Epithelial cell of esophagus (primary cell): ENCODE results near the gene MAFB.

Experiments
- DNase-seq: peaks from one replicate; pipeline ENCODE4 v3.0.0; 2010; ENCODE audit warnings: low read depth
- H3K4me3 ChIP-seq: 2 replicates; pipeline ENCODE4 v1.5.1; 2011; ENCODE audit warnings: mild to moderate bottlenecking, low read length, control low read depth
- TF ChIP-seq, protein P1 (sequence below): IDR thresholded peaks from 2 replicates; pipeline ENCODE4 v1.5.1; 2011; ENCODE audit warnings: low read depth, mild to moderate bottlenecking, low read length, control low read depth, inconsistent platforms; ENCODE audit not compliant: insufficient read depth; ENCODE audit errors: missing control alignments

MAFB gene

DNA sequence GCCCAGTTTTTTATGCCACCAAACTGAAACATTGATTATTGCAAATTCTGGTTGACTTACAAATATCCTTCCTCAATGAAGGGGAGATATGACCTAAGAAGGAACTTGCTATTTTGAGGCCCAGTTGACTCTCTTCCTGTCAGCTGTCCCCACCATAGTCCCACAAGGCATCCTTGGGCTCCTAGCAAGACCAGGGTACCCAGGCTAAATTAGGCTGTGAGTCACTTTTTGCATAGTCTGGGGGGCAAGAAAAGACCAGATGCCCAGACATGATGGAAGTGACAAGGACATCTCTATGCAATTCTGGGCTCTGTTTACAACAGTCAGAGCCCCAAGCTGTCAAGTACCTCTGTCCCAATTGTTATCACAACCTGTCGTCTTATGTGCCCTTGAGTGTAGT, 31.8 kb upstream of the MAFB start:
- DNase-seq = no peak
- H3K4me3 ChIP-seq = no peak overlapping the region
- TF ChIP-seq, protein P1, sequence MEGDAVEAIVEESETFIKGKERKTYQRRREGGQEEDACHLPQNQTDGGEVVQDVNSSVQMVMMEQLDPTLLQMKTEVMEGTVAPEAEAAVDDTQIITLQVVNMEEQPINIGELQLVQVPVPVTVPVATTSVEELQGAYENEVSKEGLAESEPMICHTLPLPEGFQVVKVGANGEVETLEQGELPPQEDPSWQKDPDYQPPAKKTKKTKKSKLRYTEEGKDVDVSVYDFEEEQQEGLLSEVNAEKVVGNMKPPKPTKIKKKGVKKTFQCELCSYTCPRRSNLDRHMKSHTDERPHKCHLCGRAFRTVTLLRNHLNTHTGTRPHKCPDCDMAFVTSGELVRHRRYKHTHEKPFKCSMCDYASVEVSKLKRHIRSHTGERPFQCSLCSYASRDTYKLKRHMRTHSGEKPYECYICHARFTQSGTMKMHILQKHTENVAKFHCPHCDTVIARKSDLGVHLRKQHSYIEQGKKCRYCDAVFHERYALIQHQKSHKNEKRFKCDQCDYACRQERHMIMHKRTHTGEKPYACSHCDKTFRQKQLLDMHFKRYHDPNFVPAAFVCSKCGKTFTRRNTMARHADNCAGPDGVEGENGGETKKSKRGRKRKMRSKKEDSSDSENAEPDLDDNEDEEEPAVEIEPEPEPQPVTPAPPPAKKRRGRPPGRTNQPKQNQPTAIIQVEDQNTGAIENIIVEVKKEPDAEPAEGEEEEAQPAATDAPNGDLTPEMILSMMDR = no peak

DNA sequence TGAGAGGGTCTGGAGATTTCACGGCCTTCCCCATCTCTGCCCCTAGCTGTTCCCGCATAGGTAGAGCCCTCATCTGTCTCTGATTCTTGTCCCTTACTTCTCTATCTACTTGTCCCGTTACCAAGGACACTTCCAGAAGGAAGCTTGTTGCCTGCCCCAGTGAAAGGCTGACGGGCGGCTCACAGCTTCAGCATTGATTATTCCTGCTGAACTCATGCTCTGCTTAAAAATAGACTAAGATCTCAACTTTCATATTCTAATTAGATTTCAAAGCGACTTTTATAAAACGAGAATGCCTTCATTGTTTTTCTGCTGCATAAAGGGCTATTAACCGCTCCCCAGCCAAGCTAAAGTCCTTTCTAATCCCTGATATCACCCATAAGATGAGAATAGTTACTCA, 31.1 kb upstream of the MAFB start:
- TF ChIP-seq, protein P1 = no peak

DNA sequence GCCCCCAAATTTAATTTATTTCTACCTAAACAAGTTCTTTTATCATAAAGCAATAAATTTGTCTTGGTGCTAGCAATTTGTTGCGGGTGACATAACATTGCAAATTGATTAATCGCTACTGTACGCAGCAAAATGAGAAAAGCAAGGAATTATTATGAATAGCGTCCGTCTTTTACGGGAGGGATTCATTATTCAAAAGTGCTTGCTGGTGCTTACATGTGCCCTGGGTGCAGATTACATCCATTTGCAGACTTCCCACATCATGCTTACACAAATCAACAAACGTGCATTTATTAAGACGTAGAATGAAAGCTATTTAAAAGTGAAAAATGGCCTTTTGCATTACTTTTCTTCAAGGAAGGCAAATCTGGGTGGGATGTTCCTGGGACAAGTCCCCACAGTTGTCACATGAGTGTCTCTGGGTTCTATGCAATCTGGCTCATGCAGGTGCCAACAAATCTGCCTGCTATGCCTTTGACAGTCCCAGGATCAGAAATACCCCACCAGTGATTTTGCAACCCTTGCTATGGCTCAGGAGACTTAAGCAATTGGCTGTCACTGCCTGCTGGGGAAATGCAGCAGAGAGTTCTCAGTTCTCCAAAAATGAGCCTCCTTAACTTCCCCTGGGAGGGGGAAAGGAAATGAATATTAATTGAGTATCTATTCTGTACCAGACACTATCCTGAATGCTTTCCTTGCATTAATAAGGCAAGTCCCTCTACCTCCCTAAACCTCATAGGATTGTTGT, 30.1 kb upstream of the MAFB start:
- TF ChIP-seq, protein P1 = no peak
- DNase-seq = no peak
- no peak overlapping the region for H3K4me3 ChIP-seq

More for the DNA sequence above, 31.1 kb upstream of the MAFB start:
- DNase-seq = no peak
- H3K4me3 ChIP-seq = no peak overlapping the region

DNA sequence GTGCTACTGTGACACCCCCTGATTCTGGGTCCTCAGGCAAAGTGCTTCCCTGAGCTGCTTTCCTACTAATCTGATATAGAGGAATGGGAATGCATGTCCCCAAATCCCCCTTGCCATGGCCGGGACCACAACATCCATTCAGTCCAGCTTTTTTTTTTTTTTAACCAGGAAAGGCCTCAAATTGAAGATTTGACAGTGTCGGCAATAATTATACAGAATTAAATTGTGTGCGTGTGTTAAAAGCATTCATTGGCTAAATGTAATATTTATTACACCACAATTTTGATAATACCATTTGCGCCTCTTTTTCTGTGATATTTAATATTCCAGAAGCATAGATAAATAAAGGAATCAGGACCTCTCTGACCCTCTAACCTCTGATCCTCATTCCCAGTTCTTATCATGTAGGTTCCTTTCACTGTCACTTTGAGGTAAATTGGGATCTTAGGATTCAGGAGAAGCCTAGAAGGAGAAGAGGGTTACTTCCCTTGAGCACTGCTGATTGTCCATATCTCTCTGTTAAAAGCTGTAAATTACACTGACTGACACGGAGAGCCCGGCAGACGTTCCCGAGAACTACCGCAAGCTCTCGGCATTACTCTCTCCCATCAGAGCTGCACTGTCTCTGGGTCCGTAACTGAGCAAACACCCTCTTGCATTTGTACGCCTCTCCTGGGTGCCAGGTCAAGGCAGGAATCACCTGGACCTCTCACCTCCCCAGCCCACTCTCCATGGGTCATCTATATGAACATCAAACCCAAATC, 29.4 kb upstream of the MAFB start:
- no peak for DNase-seq
- H3K4me3 ChIP-seq = no peak overlapping the region
- TF ChIP-seq, protein P1 = no peak

DNA sequence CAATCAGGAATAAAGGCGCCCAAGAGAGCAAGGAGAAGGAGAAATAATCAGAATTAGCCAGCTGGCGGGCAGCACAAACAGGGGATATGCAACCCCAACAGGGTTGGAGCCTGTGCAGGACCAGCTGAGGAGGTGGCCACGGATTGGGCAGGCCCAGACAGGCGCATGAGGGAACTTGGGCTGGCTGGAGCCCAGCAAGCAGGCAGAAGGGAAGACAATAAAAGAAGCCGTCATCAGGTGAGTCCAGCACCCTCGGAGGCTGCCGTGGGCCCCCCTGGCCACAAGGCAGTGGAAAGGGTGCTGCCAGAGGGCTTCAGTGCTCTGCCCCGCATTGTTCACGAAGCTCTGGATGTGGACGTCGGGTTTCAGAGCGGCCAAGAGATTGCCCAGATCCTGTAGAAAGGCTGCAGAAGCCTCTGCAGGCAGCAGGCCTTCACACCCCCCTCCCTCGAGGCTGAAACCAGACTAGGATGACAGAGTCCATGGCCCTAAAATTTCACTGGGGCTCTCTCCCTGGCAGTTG, 28.4 kb upstream of the MAFB start:
- DNase-seq = peak; percentile 43
- TF ChIP-seq, protein P1 = no peak
- no peak overlapping the region for H3K4me3 ChIP-seq

DNA sequence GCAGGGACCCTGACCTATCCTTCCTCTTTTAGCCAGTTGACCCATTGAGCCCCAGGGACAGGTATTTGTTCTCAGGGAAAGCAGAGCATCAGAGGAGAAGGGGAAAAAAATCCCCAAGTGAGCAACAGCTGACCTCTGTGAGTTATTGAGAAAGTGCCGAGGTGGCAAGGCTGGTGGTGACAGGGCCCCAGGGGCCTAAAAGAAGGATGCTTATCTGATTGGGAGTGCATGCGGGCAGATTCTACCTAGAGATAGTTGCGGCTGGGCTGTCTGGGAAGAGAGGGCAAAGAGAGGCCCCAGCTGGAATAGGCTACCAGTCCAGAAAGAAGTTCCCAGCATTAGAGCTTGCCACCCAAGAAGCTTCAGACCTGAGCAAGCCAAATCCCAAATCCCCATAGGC, 26.5 kb upstream of the MAFB start:
- TF ChIP-seq, protein P1 = no peak
- H3K4me3 ChIP-seq = no peak overlapping the region

More for the DNA sequence above, 26.5 kb upstream of the MAFB start:
- no peak for DNase-seq
